Eye (tissue), 1 donor: ENCODE results near the gene SLC27A5.
"Not testable (repeated sequence)": the region's sequence is repeated elsewhere in the genome, so short reads cannot be mapped to it uniquely, and the experiment has no call there.

Experiments used
- DNase-seq: peaks from one replicate; pipeline ENCODE4 v3.0.0-alpha.2; 2015

The SLC27A5 gene

GRCh38 chr19:58521651-58522050 is 9.9 kb upstream of the SLC27A5 start:
- no peak for DNase-seq

DNA sequence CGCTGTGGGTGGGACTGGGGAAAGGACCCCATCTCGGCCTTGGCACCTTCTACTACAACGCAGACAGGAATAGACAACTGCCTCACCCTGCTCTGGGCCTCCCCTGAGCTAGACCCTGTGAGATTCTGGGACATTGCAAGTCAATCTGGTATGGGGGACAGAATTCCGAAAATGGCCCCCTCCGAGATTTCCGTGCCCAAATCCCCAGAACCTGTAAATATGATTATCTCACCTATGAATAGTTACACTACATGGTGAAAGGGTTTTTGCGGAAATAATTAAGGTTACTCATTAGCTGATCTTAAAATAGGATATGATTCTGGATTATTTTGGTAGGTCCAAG is 8.4 kb upstream of the SLC27A5 start:
- DNase-seq = peak; percentile 35

- DNase-seq = peak; percentile 97
These were observed 7.8 kb upstream of the SLC27A5 start, which contains the start of gene ZBTB45 for GRCh38 chr19:58519355-58520256. ZBTB45 (minus strand) TSS chr19:58519810; CDS start chr19:58517673, 2,137 bp downstream.

GRCh38 chr19:58519087-58519354 is 7.2 kb upstream of the SLC27A5 start:
- DNase-seq = peak; percentile 92

GRCh38 chr19:58518256-58519086 is 6.7 kb upstream of the SLC27A5 start:
- no peak for DNase-seq

DNA sequence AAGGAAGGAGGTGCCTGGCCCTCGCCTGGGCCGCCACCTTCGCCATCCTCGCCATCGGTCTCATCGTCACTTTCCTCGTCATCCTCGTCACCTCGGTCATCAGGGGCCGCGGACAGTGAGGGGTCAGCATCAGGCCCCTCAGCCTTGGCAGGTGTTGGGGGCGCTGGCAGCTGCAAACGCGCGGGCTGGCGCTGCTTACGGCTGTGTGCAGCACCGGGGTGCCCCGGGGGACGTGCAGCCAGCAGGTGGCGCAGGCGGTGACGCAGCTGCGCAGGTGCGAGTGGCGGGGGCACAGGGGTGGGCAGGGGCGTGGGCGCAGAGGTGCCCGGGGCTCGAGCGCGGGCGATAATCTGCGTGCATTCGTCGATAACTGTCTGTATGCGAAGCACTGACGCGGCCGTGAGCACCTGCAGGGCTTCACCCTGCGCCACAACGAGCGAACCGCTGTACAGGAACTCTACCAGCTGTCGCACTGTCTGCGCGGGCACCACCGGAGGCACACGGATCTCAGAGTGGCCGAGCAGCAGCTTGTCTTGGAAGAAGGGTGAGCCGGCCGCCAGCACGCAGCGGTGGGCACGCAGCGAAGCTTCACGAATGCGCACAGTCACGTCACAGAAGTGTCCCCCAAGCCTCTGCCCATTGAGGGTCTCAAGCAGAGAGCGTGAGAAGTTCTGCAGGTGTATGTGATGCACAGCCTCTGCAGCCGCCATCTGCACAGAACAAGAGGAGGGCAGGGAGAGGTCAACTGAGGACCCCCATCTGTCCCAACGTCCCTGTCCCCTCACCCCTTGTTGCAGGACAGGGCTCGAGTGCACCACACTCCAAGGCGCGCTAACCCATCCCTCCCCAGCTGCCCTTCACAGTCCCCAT is 5.4 kb upstream of the SLC27A5 start:
- DNase-seq = no peak

- no peak for DNase-seq
These were observed 4.5 kb upstream of the SLC27A5 start for GRCh38 chr19:58516246-58516836.

DNA sequence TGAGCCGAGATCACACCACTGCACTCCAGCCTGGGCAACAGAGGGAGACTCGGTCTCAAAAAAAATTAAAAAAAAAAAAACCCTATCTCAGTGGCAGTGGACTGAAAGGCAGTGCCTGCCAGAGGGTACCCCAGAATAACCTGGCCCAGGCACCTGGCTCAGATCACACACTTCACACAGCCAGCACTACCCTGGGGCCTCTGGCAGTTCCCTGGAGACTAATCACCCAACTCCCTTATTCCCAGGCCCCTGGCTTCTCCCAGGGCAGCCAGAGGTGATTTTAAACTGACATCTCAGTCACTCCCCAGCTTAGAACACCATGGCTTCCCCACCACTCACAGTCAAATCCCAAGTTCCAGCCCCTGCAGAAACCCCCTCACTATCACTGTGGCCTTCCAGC is 3.5 kb upstream of the SLC27A5 start:
- DNase-seq = no peak

DNA sequence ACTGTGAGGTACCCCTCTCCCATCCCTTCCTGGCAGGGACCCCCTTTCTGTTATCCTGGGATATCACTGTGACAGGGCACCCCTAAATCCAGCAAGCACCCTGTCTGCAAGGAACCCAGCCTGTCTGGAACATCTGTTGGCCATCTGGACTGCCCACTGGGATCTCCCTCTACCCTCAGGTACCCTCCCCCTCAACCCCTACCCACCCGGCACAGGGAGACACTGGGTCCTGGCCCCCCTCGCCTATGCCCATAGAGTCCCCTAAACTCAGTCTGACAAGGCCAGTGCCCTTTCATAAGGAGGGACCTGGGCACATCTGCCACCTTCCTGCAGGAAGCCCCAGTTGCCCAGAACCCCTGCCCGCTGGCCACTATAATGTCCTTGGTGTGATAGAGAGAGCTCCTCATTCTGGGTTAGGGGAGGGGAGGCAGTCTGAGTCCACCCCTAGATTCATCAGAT is 2.8 kb upstream of the SLC27A5 start:
- no peak for DNase-seq

- peak; percentile 96 for DNase-seq
These were observed 2.1 kb upstream of the SLC27A5 start for GRCh38 chr19:58513694-58514563.

GRCh38 chr19:58513213-58513693 is 1.5 kb upstream of the SLC27A5 start:
- DNase-seq = no peak

- no peak for DNase-seq
These were observed 1.5 kb downstream of the SLC27A5 start for GRCh38 chr19:58510084-58510862.

- no peak for DNase-seq
These were observed 2.1 kb downstream of the SLC27A5 start for GRCh38 chr19:58509731-58510083.

- not testable (repeated sequence) for DNase-seq
These were observed 4.1 kb downstream of the SLC27A5 start for GRCh38 chr19:58507602-58508223.

GRCh38 chr19:58500242-58500641 is 11.6 kb downstream of the SLC27A5 start:
- no peak for DNase-seq

- DNase-seq = peak; percentile 99
These were observed 12.5 kb downstream of the SLC27A5 start for GRCh38 chr19:58499021-58499927.

DNA sequence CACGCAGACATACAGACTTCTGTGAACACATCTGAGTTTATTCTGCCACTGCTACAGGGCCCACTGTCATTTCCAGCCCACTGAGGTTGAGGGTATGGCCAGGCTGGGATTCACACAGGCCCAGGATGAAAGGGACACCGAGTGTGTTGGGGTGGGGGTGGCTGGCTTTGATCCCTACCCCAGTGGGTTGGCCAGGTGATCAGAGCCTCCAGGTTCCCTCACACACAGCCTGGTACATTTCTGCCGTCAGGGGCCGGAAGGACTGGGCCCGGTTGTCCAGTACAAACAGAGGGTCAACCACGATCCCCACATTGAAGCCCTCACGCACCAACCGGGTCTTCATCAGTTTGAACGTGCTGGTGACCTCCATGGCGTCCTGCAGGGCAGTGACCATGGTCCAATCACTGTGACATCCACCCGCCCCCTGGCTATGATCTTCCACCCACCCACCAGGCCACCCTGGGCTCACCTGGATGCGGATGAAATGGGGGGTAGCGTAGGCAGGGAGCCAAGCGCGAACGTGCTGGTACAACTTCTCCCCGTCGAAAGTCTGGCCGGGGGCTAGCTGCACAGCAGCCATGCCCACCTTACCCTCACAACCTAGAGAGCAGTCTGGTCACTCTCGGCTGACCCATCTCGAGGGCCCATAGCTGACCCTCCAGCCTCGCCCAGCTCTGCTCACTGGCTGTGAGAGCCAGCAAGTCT is 13.3 kb downstream of the SLC27A5 start:
- no peak for DNase-seq

GRCh38 chr19:58497634-58498170 is 14.1 kb downstream of the SLC27A5 start:
- DNase-seq = no peak
